Measurements from ENCODE around the gene SLC17A9.
"Not testable (repeated sequence)": the region's sequence is repeated elsewhere in the genome, so short reads cannot be mapped to it uniquely, and the experiment has no call there.

SLC17A9 gene

GRCh38 chr20:62955519-62956386, 3.2 kb downstream of the SLC17A9 start:
- DNase-seq (ENCODE audit: low read depth in 4 of 4, low spot score in 1 of 4) = no peak

- DNase-seq (ENCODE audit: low read depth in 4 of 4, low spot score in 1 of 4) = no peak
Observed at GRCh38 chr20:62956387-62957135, 4.1 kb downstream of the SLC17A9 start.

- DNase-seq (ENCODE audit: low read depth in 4 of 4, low spot score in 1 of 4) = no peak
Observed at GRCh38 chr20:62957136-62958117, 4.9 kb downstream of the SLC17A9 start.

GRCh38 chr20:62958388-62959100, 6.0 kb downstream of the SLC17A9 start:
- no peak for DNase-seq (ENCODE audit: low read depth in 4 of 4, low spot score in 1 of 4)

- DNase-seq (ENCODE audit: low read depth in 4 of 4, low spot score in 1 of 4) = no peak
Observed at GRCh38 chr20:62959101-62959971, 6.8 kb downstream of the SLC17A9 start.

- DNase-seq (ENCODE audit: low read depth in 4 of 4, low spot score in 1 of 4) = no peak
Observed at GRCh38 chr20:62959998-62960436, 7.5 kb downstream of the SLC17A9 start.

GRCh38 chr20:62960446-62961309, 8.2 kb downstream of the SLC17A9 start:
- DNase-seq (ENCODE audit: low read depth in 4 of 4, low spot score in 1 of 4) = not testable (repeated sequence)

GRCh38 chr20:62961310-62961783, 8.8 kb downstream of the SLC17A9 start:
- no peak for DNase-seq (ENCODE audit: low read depth in 4 of 4, low spot score in 1 of 4)

- no peak for DNase-seq (ENCODE audit: low read depth in 4 of 4, low spot score in 1 of 4)
Observed at GRCh38 chr20:62961799-62962198, 9.3 kb downstream of the SLC17A9 start.

- DNase-seq (ENCODE audit: low read depth in 4 of 4, low spot score in 1 of 4) = no peak
Observed at GRCh38 chr20:62962221-62962879, 9.8 kb downstream of the SLC17A9 start.

GRCh38 chr20:62962891-62963613, 10.5 kb downstream of the SLC17A9 start:
- DNase-seq (ENCODE audit: low read depth in 4 of 4, low spot score in 1 of 4) = no peak

GRCh38 chr20:62963614-62964397, 11.3 kb downstream of the SLC17A9 start:
- DNase-seq (ENCODE audit: low read depth in 4 of 4, low spot score in 1 of 4) = no peak

GRCh38 chr20:62964700-62965099, 12.2 kb downstream of the SLC17A9 start:
- DNase-seq (ENCODE audit: low read depth in 4 of 4, low spot score in 1 of 4) = no peak

GRCh38 chr20:62965363-62965771, 12.9 kb downstream of the SLC17A9 start:
- DNase-seq (ENCODE audit: low read depth in 4 of 4, low spot score in 1 of 4) = no peak

GRCh38 chr20:62966212-62967148, 14.0 kb downstream of the SLC17A9 start:
- DNase-seq (ENCODE audit: low read depth in 4 of 4, low spot score in 1 of 4) = no peak

All from stimulated activated CD4-positive, alpha-beta T cell treated with anti-CD3 and anti-CD28 coated beads, Interleukin-1b, Interleukin-23, amount 100 ng/mL, for 24 hours (primary cell).